GM18499 (cell line): Measurements from ENCODE around the gene KRTAP20-3.

Experiments used
- ATAC-seq: cut with Tn5 transposase; IDR thresholded peaks from one replicate; pipeline ENCODE4 v1.9.1; 2021; ENCODE audit warnings: moderate number of reproducible peaks; ENCODE audit not compliant: insufficient read depth, unreplicated experiment

The KRTAP20-3 gene

GRCh38 chr21:30642564-30642963, at the start of gene KRTAP20-3:
TSS of gene KRTAP20-3 (plus strand) at chr21:30642864.
- ATAC-seq = no peak

- ATAC-seq = no peak
Measured at GRCh38 chr21:30598802-30599201, 43.9 kb upstream of the KRTAP20-3 start, which contains the start of gene KRTAP6-2. TSS of gene KRTAP6-2 (minus strand) at chr21:30598902. CDS start at chr21:30598874, 28 bp downstream.

GRCh38 chr21:30600787-30601186, 41.9 kb upstream of the KRTAP20-3 start, which contains the start of gene KRTAP22-1:
TSS of gene KRTAP22-1 (plus strand) at chr21:30601087.
- ATAC-seq = no peak

- no peak for ATAC-seq
Measured at GRCh38 chr21:30605968-30606367, 36.7 kb upstream of the KRTAP20-3 start.

GRCh38 chr21:30612132-30612531, 30.5 kb upstream of the KRTAP20-3 start:
- no peak for ATAC-seq

GRCh38 chr21:30613836-30614235, 28.8 kb upstream of the KRTAP20-3 start, which contains the start of gene KRTAP6-1:
TSS of gene KRTAP6-1 (minus strand) at chr21:30613930. CDS start at chr21:30613904, 26 bp downstream.
- ATAC-seq = no peak

GRCh38 chr21:30615199-30615598, 27.5 kb upstream of the KRTAP20-3 start:
- ATAC-seq = no peak

GRCh38 chr21:30616125-30616524, 26.5 kb upstream of the KRTAP20-3 start, which contains the start of gene KRTAP20-1:
TSS of gene KRTAP20-1 (plus strand) at chr21:30616425. CDS start at chr21:30616455, 30 bp downstream.
- ATAC-seq = no peak

GRCh38 chr21:30620080-30620479, 22.6 kb upstream of the KRTAP20-3 start:
- ATAC-seq = no peak

- ATAC-seq = no peak
Measured at GRCh38 chr21:30620522-30620921, 22.1 kb upstream of the KRTAP20-3 start, which contains the start of gene KRTAP20-4. TSS of gene KRTAP20-4 (plus strand) at chr21:30620627.

GRCh38 chr21:30623362-30623761, 19.3 kb upstream of the KRTAP20-3 start:
- no peak for ATAC-seq

GRCh38 chr21:30625449-30626165, 17.1 kb upstream of the KRTAP20-3 start:
- no peak for ATAC-seq

GRCh38 chr21:30628109-30628508, 14.6 kb upstream of the KRTAP20-3 start:
- no peak for ATAC-seq

- no peak for ATAC-seq
Measured at GRCh38 chr21:30629200-30629599, 13.5 kb upstream of the KRTAP20-3 start.

GRCh38 chr21:30634906-30635305, 7.8 kb upstream of the KRTAP20-3 start, which contains the start of gene KRTAP20-2:
TSS of gene KRTAP20-2 (plus strand) at chr21:30635206. CDS start at chr21:30635264, 58 bp downstream.
- no peak for ATAC-seq

GRCh38 chr21:30638686-30639085, 4.0 kb upstream of the KRTAP20-3 start:
- ATAC-seq = no peak

GRCh38 chr21:30646904-30647414, 4.3 kb downstream of the KRTAP20-3 start:
- no peak for ATAC-seq

- no peak for ATAC-seq
Measured at GRCh38 chr21:30652891-30653290, 10.2 kb downstream of the KRTAP20-3 start.

GRCh38 chr21:30668776-30669175, 26.1 kb downstream of the KRTAP20-3 start:
- ATAC-seq = no peak

GRCh38 chr21:30672985-30673650, 30.5 kb downstream of the KRTAP20-3 start:
- no peak for ATAC-seq

- ATAC-seq = no peak
Measured at GRCh38 chr21:30674312-30674711, 31.6 kb downstream of the KRTAP20-3 start.
